Right kidney (tissue), 1 donor: ENCODE results near the gene ZNF227.
"Not testable (repeated sequence)": the region's sequence is repeated elsewhere in the genome, so short reads cannot be mapped to it uniquely, and the experiment has no call there.

Source experiments
- DNase-seq: peaks from one replicate; pipeline ENCODE4 v3.0.0-alpha.2; 2016

The ZNF227 gene

GRCh38 chr19:44236384-44236783 is 24.1 kb downstream of the ZNF227 start:
- no peak for DNase-seq

- DNase-seq, result not testable (repeated sequence)
Measured at GRCh38 chr19:44252332-44252731, 40.0 kb downstream of the ZNF227 start.

- not testable (repeated sequence) for DNase-seq
Measured at GRCh38 chr19:44253392-44253791, 41.1 kb downstream of the ZNF227 start.

GRCh38 chr19:44254496-44254895 is 42.2 kb downstream of the ZNF227 start:
- no peak for DNase-seq

- DNase-seq, result no peak
Measured at GRCh38 chr19:44255705-44256411, 43.5 kb downstream of the ZNF227 start.

- DNase-seq, result no peak
Measured at GRCh38 chr19:44258136-44258535, 45.8 kb downstream of the ZNF227 start.

- DNase-seq, result no peak
Measured at GRCh38 chr19:44258835-44259413, 46.6 kb downstream of the ZNF227 start.

- DNase-seq, result no peak
Measured at GRCh38 chr19:44260343-44260681, 48.0 kb downstream of the ZNF227 start.

GRCh38 chr19:44260695-44261446 is 48.5 kb downstream of the ZNF227 start:
- no peak for DNase-seq

GRCh38 chr19:44277331-44277730 is 65.0 kb downstream of the ZNF227 start:
- DNase-seq, result no peak

- DNase-seq, result no peak
Measured at GRCh38 chr19:44278181-44278690, 65.9 kb downstream of the ZNF227 start.

GRCh38 chr19:44280916-44281315 is 68.6 kb downstream of the ZNF227 start:
- no peak for DNase-seq

- no peak for DNase-seq
Measured at GRCh38 chr19:44282846-44283245, 70.5 kb downstream of the ZNF227 start.

- no peak for DNase-seq
Measured at GRCh38 chr19:44284968-44285367, 72.6 kb downstream of the ZNF227 start.
